GM19467 (cell line): ENCODE data around the gene THOC5.
"Not testable (repeated sequence)": the region's sequence is repeated elsewhere in the genome, so short reads cannot be mapped to it uniquely, and the experiment has no call there.

Source experiments
- ATAC-seq: cut with Tn5 transposase; IDR thresholded peaks from one replicate; pipeline ENCODE4 v1.9.1; 2021; ENCODE audit warnings: mild to moderate bottlenecking, moderate library complexity; ENCODE audit not compliant: unreplicated experiment

Gene THOC5

GRCh38 chr22:29511126-29511862, 42.3 kb downstream of the THOC5 start:
- no peak for ATAC-seq

GRCh38 chr22:29510542-29510941, 43.0 kb downstream of the THOC5 start:
- ATAC-seq = no peak

GRCh38 chr22:29509815-29510214, 43.7 kb downstream of the THOC5 start:
- no peak for ATAC-seq

GRCh38 chr22:29509298-29509697, 44.3 kb downstream of the THOC5 start:
- no peak for ATAC-seq

GRCh38 chr22:29503811-29504372, 49.7 kb downstream of the THOC5 start:
- ATAC-seq = no peak

GRCh38 chr22:29499852-29500251, 53.7 kb downstream of the THOC5 start:
- no peak for ATAC-seq

- ATAC-seq = no peak
These were observed 59.9 kb downstream of the THOC5 start for GRCh38 chr22:29493636-29494035.

GRCh38 chr22:29491012-29491411, 62.5 kb downstream of the THOC5 start:
- ATAC-seq = no peak

GRCh38 chr22:29489127-29489780, 64.3 kb downstream of the THOC5 start:
- ATAC-seq = not testable (repeated sequence)

GRCh38 chr22:29487426-29487986, 66.1 kb downstream of the THOC5 start:
- ATAC-seq = no peak

GRCh38 chr22:29485448-29485847, 68.1 kb downstream of the THOC5 start:
- ATAC-seq = no peak

GRCh38 chr22:29484642-29485041, 68.9 kb downstream of the THOC5 start:
- ATAC-seq = no peak

GRCh38 chr22:29483254-29483653, 70.3 kb downstream of the THOC5 start:
- no peak for ATAC-seq

- no peak for ATAC-seq
These were observed 70.8 kb downstream of the THOC5 start for GRCh38 chr22:29482726-29483125.

- ATAC-seq = no peak
These were observed 71.3 kb downstream of the THOC5 start for GRCh38 chr22:29482253-29482652.

GRCh38 chr22:29481265-29482000, 72.1 kb downstream of the THOC5 start:
- no peak for ATAC-seq

- ATAC-seq = no peak
These were observed 72.9 kb downstream of the THOC5 start for GRCh38 chr22:29480512-29481264.

GRCh38 chr22:29480262-29480511, 73.4 kb downstream of the THOC5 start:
- no peak for ATAC-seq

GRCh38 chr22:29479417-29480261, 73.9 kb downstream of the THOC5 start, which contains the start of gene NEFH:
Gene NEFH, plus strand, starts transcription at chr22:29480218. Its CDS starts 45 bp downstream, at chr22:29480263.
- no peak for ATAC-seq
